Kidney epithelial cell (primary cell): ENCODE measurements around the gene LIMS2. TPM values are rescaled to one million over a fixed set of nuclear protein-coding genes. Genes with fewer than 3 reads are reported as not detected.

Source experiments
- DNase-seq: peaks from one replicate; pipeline ENCODE4 v3.0.0-alpha.2; 2010; ENCODE audit warnings: low read depth
- H3K27me3 ChIP-seq: 2 replicates; pipeline ENCODE4 v1.6.0; 2011; ENCODE audit warnings: low read length; ENCODE audit not compliant: control insufficient read depth, insufficient read depth
- H3K36me3 ChIP-seq: 2 replicates; pipeline ENCODE4 v1.5.1; 2011; ENCODE audit warnings: low read length; ENCODE audit not compliant: control insufficient read depth, insufficient read depth
- H3K4me3 ChIP-seq: 2 replicates; pipeline ENCODE4 v1.5.1; 2011; ENCODE audit warnings: low read depth, mild to moderate bottlenecking, control low read depth, low read length
- CTCF ChIP-seq: IDR thresholded peaks from 2 replicates; pipeline ENCODE4 v1.5.1; 2011; ENCODE audit warnings: mild to moderate bottlenecking, moderate library complexity, low read length, control low read depth, inconsistent platforms; ENCODE audit not compliant: insufficient read depth, poor library complexity, severe bottlenecking
- total RNA-seq: library from RNA; depleted of rRNA; stranded (reverse); fragments of >200 nt; gene quantifications from 2 replicates; pipeline ENCODE4 v1.2.3, GENCODE V29; 2015

Gene LIMS2
- total RNA-seq, 1 donor from 2014 or later = 2.3 TPM

GRCh38 chr2:127718271-127718670, 42.9 kb upstream of the LIMS2 start:
- Histone ChIP-seq H3K4me3 (no peak overlapping the region), H3K27me3 (no peaks in the 10 kb centered on the region), H3K36me3 (no peaks in the 10 kb centered on the region)
- DNase-seq = no peak
- no peak for TF ChIP-seq CTCF

- H3K4me3 ChIP-seq = no peak overlapping the region
- no peaks in the 10 kb centered on the region for H3K36me3 ChIP-seq
Measured at GRCh38 chr2:127715778-127716449, 40.6 kb upstream of the LIMS2 start.

GRCh38 chr2:127713562-127713961, 38.2 kb upstream of the LIMS2 start:
- Histone ChIP-seq H3K4me3 (no peak overlapping the region), H3K36me3 (peaks cover 2% of the 10 kb centered on the region), H3K27me3 (no peaks in the 10 kb centered on the region)
- DNase-seq = no peak
- no peak for TF ChIP-seq CTCF

More at GRCh38 chr2:127715778-127716449, 40.6 kb upstream of the LIMS2 start:
- no peak for DNase-seq
- no peaks in the 10 kb centered on the region for H3K27me3 ChIP-seq
- no peak for TF ChIP-seq CTCF

GRCh38 chr2:127712999-127713398, 37.7 kb upstream of the LIMS2 start:
- Histone ChIP-seq H3K27me3 (no peaks in the 10 kb centered on the region), H3K36me3 (peaks cover 2% of the 10 kb centered on the region), H3K4me3 (no peak overlapping the region)
- no peak for DNase-seq
- no peak for TF ChIP-seq CTCF

GRCh38 chr2:127709336-127709735, 34.0 kb upstream of the LIMS2 start:
- no peak for TF ChIP-seq CTCF
- no peaks in the 10 kb centered on the region for H3K27me3 ChIP-seq
- H3K36me3 ChIP-seq = peaks cover 2% of the 10 kb centered on the region
- H3K4me3 ChIP-seq = no peak overlapping the region
- DNase-seq = no peak
